Activated CD4-positive, alpha-beta T cell treated with anti-CD3 and anti-CD28 coated beads for 36 hours (primary cell): ENCODE measurements around the gene CCS. TPM values are rescaled to one million over a fixed set of nuclear protein-coding genes. Genes with fewer than 3 reads are reported as not detected.

Source experiments
- ATAC-seq: fragments of 200-7000 bp; cut with Tn5 transposase; one replicate; pipeline ENCODE4 v1.10.0; 2021; ENCODE audit warnings: mild to moderate bottlenecking, moderate library complexity
- CTCF ChIA-PET: fragments of 350-600 bp; sonication (Branson Sonifier 250); formaldehyde crosslinking; loops from one replicate; lab custom pipeline; 2021; ENCODE audit warnings: antibody characterized with exemption; lab: Charles Lee
- POLR2A ChIA-PET: fragments of 350-600 bp; sonication (Branson Sonifier 250); formaldehyde crosslinking; loops from one replicate; lab custom pipeline; 2021; ENCODE audit warnings: antibody characterized with exemption, inconsistent platforms; lab: Charles Lee
- DNase-seq: peaks from one replicate; pipeline ENCODE4 v3.0.0-alpha.2; 2020
- H3K27ac Mint-ChIP-seq: one replicate; pipeline ENCODE4 v1.8.0; 2021; ENCODE audit warnings: mixed read lengths
- H3K27me3 Mint-ChIP-seq: one replicate; pipeline ENCODE4 v1.8.0; 2021; ENCODE audit warnings: mixed read lengths
- H3K36me3 Mint-ChIP-seq: one replicate; pipeline ENCODE4 v1.8.0; 2021; ENCODE audit warnings: low read depth, mixed read lengths
- H3K4me1 Mint-ChIP-seq: one replicate; pipeline ENCODE4 v1.8.0; 2021; ENCODE audit warnings: mixed read lengths
- H3K4me3 Mint-ChIP-seq: one replicate; pipeline ENCODE4 v1.8.0; 2021; ENCODE audit warnings: mild to moderate bottlenecking, moderate library complexity, mixed read lengths
- H3K9me3 Mint-ChIP-seq: one replicate; pipeline ENCODE4 v1.8.0; 2021; ENCODE audit warnings: low read depth, mixed read lengths
- intact Hi-C, 2 experiments: fragments of 100-400 bp; cut with DNase I in 1 of 2; cut with micrococcal nuclease in 1 of 2; formaldehyde crosslinking; loops; one replicate each; pipeline versions ENCODE4 v1.14.2 to v1.15.1; 2022 to 2024; cut with DNase I, micrococcal nuclease
- total RNA-seq, 2 experiments: library from RNA; stranded (reverse); gene quantifications; one replicate each; pipeline ENCODE4 v1.2.3, GENCODE V29; 2021

Gene CCS
- total RNA-seq, 2 experiments from 2014 or later, result 16.3 to 24.0 TPM

DNA sequence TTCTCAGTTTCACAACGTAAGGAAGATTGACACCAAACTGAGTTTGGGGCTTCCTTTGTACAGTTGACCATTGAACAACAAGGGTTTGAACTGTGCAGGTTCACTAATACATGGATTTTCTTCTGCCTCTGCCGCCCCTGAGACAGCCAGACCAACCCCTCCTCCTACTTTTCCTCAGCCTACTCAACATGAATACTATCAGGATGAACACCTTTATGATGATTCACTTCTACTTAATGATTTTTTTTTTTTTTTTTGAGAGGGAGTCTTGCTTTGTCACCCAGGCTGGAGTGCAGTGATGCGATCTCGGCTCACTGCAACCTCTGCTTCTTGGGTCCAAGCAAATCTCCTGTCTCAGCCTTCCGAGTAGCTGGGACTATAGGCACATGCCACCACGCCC lies 60.1 kb downstream of the CCS start:
- peak overlapping the region; percentile 29 for H3K27ac Mint-ChIP-seq
- H3K36me3 Mint-ChIP-seq, result peaks cover 49% of the 10 kb centered on the region
- ATAC-seq, result peak; percentile 69
- H3K27me3 Mint-ChIP-seq, result no peaks in the 10 kb centered on the region
- H3K9me3 Mint-ChIP-seq, result no peaks in the 10 kb centered on the region
- ChIA-PET POLR2A (interaction anchor here (0.6 kb wide), 1 partner anchor 40 kb away, joined by 3 read pairs; no protein-coding TSS in a partner anchor), CTCF (interaction anchor here (0.7 to 1.3 kb wide), 5 partner anchors 12 to 314 kb away, joined by 3 to 5 read pairs (median 3); no protein-coding TSS in a partner anchor)
- H3K4me1 Mint-ChIP-seq, result peaks cover 32% of the 10 kb centered on the region
- DNase-seq, result no peak
- intact Hi-C loops, result no loop called here
- H3K4me3 Mint-ChIP-seq, result no peak overlapping the region

Other genes starting within 250 kb of the CCS start
- 10 to 100 TPM; 29.2 to 30.2 TPM for gene BRMS1, start 248.1 kb upstream of the CCS start, total RNA-seq
- 1 to 10 TPM; 6.0 to 8.5 TPM for gene B4GAT1, start 245.6 kb upstream of the CCS start, total RNA-seq
- gene SLC29A2, start 221.4 kb upstream of the CCS start, total RNA-seq, result 10 to 100 TPM; 13.6 to 14.4 TPM
- gene NPAS4, start 172.2 kb upstream of the CCS start, total RNA-seq, result under 1 TPM; 0.07 TPM
- gene MRPL11, start 154.3 kb upstream of the CCS start, total RNA-seq, result 100 to 1,000 TPM; 115 to 120 TPM
- 1 to 10 TPM; 5.7 to 7.0 TPM for gene PELI3, start 126.3 kb upstream of the CCS start, total RNA-seq
- gene DPP3, start 112.8 kb upstream of the CCS start, total RNA-seq, result 10 to 100 TPM; 87.1 to 91.9 TPM
- 10 to 100 TPM in 1 of 2 experiments, 1 to 10 TPM in 1; 9.4 to 10.7 TPM for gene BBS1, start 82.5 kb upstream of the CCS start, total RNA-seq
- gene ZDHHC24, start 47.1 kb upstream of the CCS start, total RNA-seq, result 10 to 100 TPM in 1 of 2 experiments, 1 to 10 TPM in 1; 9.7 to 11.3 TPM
- gene ACTN3, start 46.3 kb upstream of the CCS start, total RNA-seq, result under 1 TPM; 0.26 to 0.27 TPM
- gene CTSF, start 24.6 kb upstream of the CCS start, total RNA-seq, result 1 to 10 TPM; 1.3 to 2.0 TPM
- gene CCDC87, start 122 bp upstream of the CCS start, total RNA-seq, result under 1 TPM; 0.09 to 0.14 TPM
- gene RBM14, start 23.4 kb downstream of the CCS start, total RNA-seq, result 100 to 1,000 TPM; 122 to 137 TPM
- 100 to 1,000 TPM; 104 to 122 TPM for gene RBM4, start 45.5 kb downstream of the CCS start, total RNA-seq
- gene RBM4B, start 84.7 kb downstream of the CCS start, total RNA-seq, result 10 to 100 TPM; 14.7 to 14.8 TPM
- gene SPTBN2, start 136.0 kb downstream of the CCS start, total RNA-seq, result 1 to 10 TPM; 1.3 to 1.6 TPM